GM15510 (cell line): ENCODE data around the gene CST11.

ENCODE experiments used
- POLR2A ChIP-seq: IDR thresholded peaks from 3 replicates; pipeline ENCODE4 v1.6.1; 2011; ENCODE audit warnings: borderline replicate concordance; ENCODE audit not compliant: insufficient read length; ENCODE audit errors: extremely low read depth

CST11 gene

GRCh38 chr20:23415959-23416583 lies 36.6 kb downstream of the CST11 start:
- no peak for TF ChIP-seq POLR2A

GRCh38 chr20:23415555-23415954 lies 37.1 kb downstream of the CST11 start:
- TF ChIP-seq POLR2A = no peak

DNA sequence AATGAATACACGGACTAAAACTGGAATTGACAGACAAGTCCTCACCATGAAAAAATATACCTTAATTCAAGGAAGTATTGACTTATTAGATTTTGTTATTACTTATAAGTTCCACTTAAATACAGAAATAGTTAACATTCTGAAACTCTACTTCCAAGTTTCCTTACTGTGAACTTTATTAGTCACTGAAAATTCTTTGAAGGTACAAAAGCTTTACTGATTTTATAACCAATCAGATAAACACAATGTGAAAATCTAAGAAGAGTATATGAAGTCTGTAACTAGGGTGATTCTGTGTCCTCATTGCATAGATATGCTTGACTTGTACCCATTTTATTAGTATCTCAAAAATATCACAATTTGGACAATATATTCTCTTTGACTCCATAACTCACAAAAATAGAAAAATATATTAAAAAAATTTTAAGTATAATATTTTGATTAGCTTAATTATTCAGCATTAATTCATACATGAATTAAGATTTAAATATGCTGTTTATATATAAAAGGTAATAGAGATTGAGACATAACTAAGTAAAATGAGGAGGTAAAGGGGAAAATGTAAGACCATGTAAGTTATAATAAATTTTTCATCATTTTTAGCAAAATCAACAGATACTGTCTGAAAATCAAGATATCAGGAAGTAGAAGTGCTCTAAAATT lies 38.0 kb downstream of the CST11 start:
- TF ChIP-seq POLR2A = no peak

- no peak for TF ChIP-seq POLR2A
These were observed 38.7 kb downstream of the CST11 start for GRCh38 chr20:23413862-23414422.

DNA sequence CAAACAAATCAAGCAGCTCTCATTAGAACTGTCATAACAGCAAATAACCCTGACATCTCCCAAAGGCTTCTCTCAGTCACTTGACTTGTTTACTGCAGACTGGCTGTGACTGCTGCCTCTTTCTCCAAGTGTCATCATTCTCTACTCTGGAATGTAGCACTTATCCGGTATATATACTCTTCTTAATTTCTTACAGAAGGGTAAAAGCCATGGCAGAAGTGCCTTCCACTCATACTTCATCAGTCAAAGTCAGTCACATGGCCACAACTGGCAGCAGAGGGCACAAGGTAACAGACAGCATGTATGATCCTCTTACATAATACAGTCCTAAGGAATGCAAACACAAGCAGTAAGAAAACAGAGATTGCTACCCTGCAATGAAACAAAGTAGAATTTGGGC lies 40.6 kb downstream of the CST11 start:
- no peak for TF ChIP-seq POLR2A

DNA sequence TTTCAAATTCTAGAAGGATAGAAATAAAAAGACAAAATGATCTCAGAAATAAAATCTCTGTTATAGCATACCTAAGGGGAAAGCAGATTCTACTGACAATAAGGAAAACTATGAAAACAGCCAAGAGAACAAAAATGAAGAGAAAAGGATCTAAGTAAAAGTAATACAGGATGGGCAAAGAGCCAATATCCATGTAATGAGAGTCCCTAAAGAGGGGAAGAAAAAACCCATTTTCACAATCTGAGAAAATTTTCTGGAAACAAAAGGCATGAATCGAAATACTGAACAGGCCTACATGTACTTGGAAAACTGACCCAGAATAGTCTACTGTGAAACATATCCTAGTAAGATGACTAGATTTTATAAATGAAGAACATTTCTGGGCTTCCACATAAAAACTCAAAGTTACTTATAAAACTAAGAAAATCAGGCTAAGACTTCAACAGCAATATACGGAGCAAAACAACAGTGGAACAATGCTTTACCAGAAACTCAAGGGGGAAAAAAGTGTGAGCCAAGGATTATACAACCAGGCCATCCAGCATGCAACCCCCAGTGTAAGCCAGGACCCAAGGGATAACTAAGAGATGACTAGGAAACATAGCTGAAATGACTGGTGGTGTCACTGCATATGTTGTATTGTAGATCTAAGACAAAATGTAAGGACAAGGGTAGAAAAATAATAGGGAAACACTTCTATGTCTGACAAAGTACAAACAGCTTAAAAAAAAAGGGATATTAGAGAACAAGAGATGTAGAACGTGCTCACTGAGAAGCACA lies 41.6 kb downstream of the CST11 start:
- TF ChIP-seq POLR2A = no peak

- no peak for TF ChIP-seq POLR2A
These were observed 42.9 kb downstream of the CST11 start for GRCh38 chr20:23409800-23410199.

GRCh38 chr20:23408957-23409356 lies 43.7 kb downstream of the CST11 start:
- TF ChIP-seq POLR2A = no peak

DNA sequence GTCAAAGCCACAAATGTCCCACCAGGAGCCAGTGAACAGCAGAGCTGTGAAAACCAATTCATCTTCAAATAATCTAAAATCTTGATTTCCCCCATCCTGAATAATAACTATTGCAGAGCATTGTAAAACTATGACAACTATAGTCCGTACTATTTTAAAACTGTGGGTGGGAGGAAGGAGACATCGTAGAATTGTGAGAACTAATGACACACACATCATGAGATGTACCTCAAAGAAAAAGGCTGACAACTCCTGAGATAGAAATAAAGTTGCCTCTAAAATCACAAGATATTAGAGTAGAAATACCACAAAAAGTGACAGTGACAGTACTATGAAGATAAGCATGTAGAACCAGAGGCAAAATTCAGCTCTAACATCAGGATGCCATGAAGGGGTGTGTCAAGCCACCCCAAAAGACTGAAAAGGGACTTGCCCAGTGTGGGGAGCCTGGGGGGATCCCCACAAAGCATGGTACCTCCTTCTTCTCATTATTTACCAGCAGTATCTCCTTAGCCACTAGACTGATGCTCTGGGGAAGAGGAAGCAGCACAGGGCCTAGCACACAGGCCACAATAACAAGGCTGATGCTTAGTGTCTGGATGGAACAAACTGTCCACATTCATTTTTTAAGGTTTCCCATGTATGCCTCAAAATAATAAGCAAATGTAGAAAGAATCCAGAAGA lies 44.8 kb downstream of the CST11 start:
- no peak for TF ChIP-seq POLR2A

- TF ChIP-seq POLR2A = no peak
These were observed 45.8 kb downstream of the CST11 start for GRCh38 chr20:23406880-23407279.

DNA sequence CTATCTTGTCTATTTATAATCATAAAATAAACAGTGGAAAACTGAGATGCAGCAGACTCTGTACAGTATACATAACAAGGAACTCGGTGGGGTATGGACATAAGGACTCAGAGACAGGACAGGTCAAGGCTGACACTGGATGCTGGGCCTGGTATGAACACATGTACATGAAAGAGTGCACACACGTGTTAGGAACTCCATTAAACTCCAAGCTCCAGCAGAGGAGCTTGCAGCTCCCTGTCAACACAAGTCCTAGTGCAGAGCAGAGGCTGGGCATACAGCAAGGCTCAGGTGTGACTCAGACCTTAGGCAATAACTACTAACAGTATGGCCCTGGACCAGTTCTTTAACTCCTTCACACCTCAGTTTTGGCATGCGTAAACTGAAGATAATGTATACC lies 48.5 kb downstream of the CST11 start:
- TF ChIP-seq POLR2A = no peak

DNA sequence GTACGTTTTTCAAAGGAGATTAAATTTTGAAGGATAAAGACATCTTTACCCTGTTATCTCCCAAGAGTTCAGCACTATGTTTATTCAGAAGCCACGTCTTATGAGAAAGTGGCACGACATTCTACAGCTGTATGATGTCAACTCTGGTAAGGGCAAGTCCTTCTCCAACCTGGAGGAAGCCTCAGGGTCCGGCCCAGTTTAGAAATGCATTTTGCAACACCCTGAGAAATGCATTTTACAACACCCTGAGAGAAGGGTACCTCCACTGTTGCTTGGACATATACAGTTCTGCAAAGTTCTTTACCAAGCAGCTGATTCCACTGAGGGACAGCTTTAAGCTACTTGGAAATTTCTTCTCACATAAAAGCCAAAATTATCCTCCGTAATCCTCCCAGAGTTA lies 48.9 kb downstream of the CST11 start:
- no peak for TF ChIP-seq POLR2A

DNA sequence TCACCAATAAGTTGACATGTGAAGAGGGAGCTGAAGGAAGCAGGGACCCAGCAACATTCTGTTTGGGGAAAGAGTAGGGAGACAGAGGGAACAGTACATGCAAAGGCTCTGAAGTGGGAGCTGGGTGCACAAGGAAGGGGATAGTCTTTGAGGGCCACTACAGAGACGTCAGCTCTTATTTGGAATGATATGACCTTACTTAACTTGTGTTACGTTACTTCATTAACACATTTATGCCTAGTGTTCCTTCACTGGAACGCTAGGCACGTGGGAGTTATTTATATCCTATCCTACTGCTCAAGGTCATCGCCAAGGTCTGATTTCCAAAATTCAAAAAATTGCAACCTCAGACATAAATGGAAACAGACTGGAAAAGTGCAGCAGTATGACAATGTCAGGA lies 51.6 kb downstream of the CST11 start:
- TF ChIP-seq POLR2A = no peak
